ENCODE measurements around the gene CNST.

CNST gene

GRCh38 chr1:246571953-246572352 is 5.7 kb downstream of the CNST start:
- Histone ChIP-seq H3K27ac (ENCODE audit: low read depth, low read length) (peak overlapping the region; percentile 71; the same call in 1 of the 2 replicates), H2AFZ (ENCODE audit: low read depth, low read length, severe bottlenecking) (no peak overlapping the region), H3K4me2 (ENCODE audit: low read depth, low read length, poor library complexity, severe bottlenecking) (peak overlapping the region; percentile 76), H3K9me3 (ENCODE audit: insufficient read depth, low read length) (no peaks in the 10 kb centered on the region), H3F3A (ENCODE audit: insufficient read depth) (peaks cover 24% of the 10 kb centered on the region), H3K27me3 (ENCODE audit: low read length) (no peaks in the 10 kb centered on the region), H3K9me2 (replicated peaks; ENCODE audit: insufficient read depth, low read length) (no peaks in the 10 kb centered on the region), H3K79me2 (ENCODE audit: insufficient read depth, low read length) (peaks cover 96% of the 10 kb centered on the region), H3K9ac (ENCODE audit: low read length) (no peak overlapping the region), H3K4me3 (ENCODE audit: insufficient read depth, low read length, poor library complexity, severe bottlenecking) (no peak overlapping the region), H4K20me1 (ENCODE audit: low read depth, low read length) (0 out of 2 replicates have a peak, but pooled peaks cover 3% of the 10 kb centered on the region), H3K36me3 (ENCODE audit: low read length) (0 out of 2 replicates have a peak, but pooled peaks cover 3% of the 10 kb centered on the region)
- TF ChIP-seq EZH2phosphoT487 (conservative IDR thresholded peaks at IDR 0.05; ENCODE audit: low read length), result no peak

- TF ChIP-seq CTCF (IDR thresholded peaks at IDR 0.05; ENCODE audit: insufficient read depth, low read length, poor library complexity, severe bottlenecking) (no peak), EZH2phosphoT487 (conservative IDR thresholded peaks at IDR 0.05; ENCODE audit: low read length) (no peak)
- Histone ChIP-seq H3K27me3 (ENCODE audit: low read length) (no peaks in the 10 kb centered on the region), H3K4me2 (ENCODE audit: low read depth, low read length, poor library complexity, severe bottlenecking) (no peak overlapping the region), H3K9me2 (replicated peaks; ENCODE audit: insufficient read depth, low read length) (no peaks in the 10 kb centered on the region), H3K9ac (ENCODE audit: low read length) (no peak overlapping the region), H3K79me2 (ENCODE audit: insufficient read depth, low read length) (peaks cover 96% of the 10 kb centered on the region), H4K20me1 (ENCODE audit: low read depth, low read length) (0 out of 2 replicates have a peak, but pooled peaks cover 5% of the 10 kb centered on the region), H3F3A (ENCODE audit: insufficient read depth) (peaks cover 24% of the 10 kb centered on the region), H3K4me3 (ENCODE audit: insufficient read depth, low read length, poor library complexity, severe bottlenecking) (no peak overlapping the region), H3K36me3 (ENCODE audit: low read length) (0 out of 2 replicates have a peak, but pooled peaks cover 3% of the 10 kb centered on the region), H3K9me3 (ENCODE audit: insufficient read depth, low read length) (no peaks in the 10 kb centered on the region), H2AFZ (ENCODE audit: low read depth, low read length, severe bottlenecking) (no peak overlapping the region), H3K27ac (ENCODE audit: low read depth, low read length) (no peak overlapping the region)
Observed at GRCh38 chr1:246572785-246573184, 6.5 kb downstream of the CNST start.

- Histone ChIP-seq H3K79me2 (ENCODE audit: insufficient read depth, low read length) (peaks cover 95% of the 10 kb centered on the region), H3F3A (ENCODE audit: insufficient read depth) (peaks cover 24% of the 10 kb centered on the region), H3K36me3 (ENCODE audit: low read length) (0 out of 2 replicates have a peak, but pooled peaks cover 3% of the 10 kb centered on the region), H3K27me3 (ENCODE audit: low read length) (no peaks in the 10 kb centered on the region), H4K20me1 (ENCODE audit: low read depth, low read length) (0 out of 2 replicates have a peak, but pooled peaks cover 5% of the 10 kb centered on the region), H3K4me3 (ENCODE audit: insufficient read depth, low read length, poor library complexity, severe bottlenecking) (no peak overlapping the region), H3K9me3 (ENCODE audit: insufficient read depth, low read length) (no peaks in the 10 kb centered on the region), H3K4me2 (ENCODE audit: low read depth, low read length, poor library complexity, severe bottlenecking) (no peak overlapping the region), H3K9ac (ENCODE audit: low read length) (no peak overlapping the region), H3K27ac (ENCODE audit: low read depth, low read length) (no peak overlapping the region), H3K9me2 (replicated peaks; ENCODE audit: insufficient read depth, low read length) (no peaks in the 10 kb centered on the region), H2AFZ (ENCODE audit: low read depth, low read length, severe bottlenecking) (no peak overlapping the region)
- TF ChIP-seq CTCF (IDR thresholded peaks at IDR 0.05; ENCODE audit: insufficient read depth, low read length, poor library complexity, severe bottlenecking), result no peak
- TF ChIP-seq EZH2phosphoT487 (conservative IDR thresholded peaks at IDR 0.05; ENCODE audit: low read length), result no peak
Observed at GRCh38 chr1:246573491-246573890, 7.2 kb downstream of the CNST start.

GRCh38 chr1:246576709-246577032 is 10.4 kb downstream of the CNST start:
- Histone ChIP-seq H4K20me1 (ENCODE audit: low read depth, low read length) (peaks cover 8% of the 10 kb centered on the region; the same call in 1 of the 2 replicates), H3K79me2 (ENCODE audit: insufficient read depth, low read length) (peaks cover 95% of the 10 kb centered on the region), H3K9me2 (replicated peaks; ENCODE audit: insufficient read depth, low read length) (no peaks in the 10 kb centered on the region), H2AFZ (ENCODE audit: low read depth, low read length, severe bottlenecking) (no peak overlapping the region), H3K4me2 (ENCODE audit: low read depth, low read length, poor library complexity, severe bottlenecking) (no peak overlapping the region), H3K27me3 (ENCODE audit: low read length) (no peaks in the 10 kb centered on the region), H3K36me3 (ENCODE audit: low read length) (0 out of 2 replicates have a peak, but pooled peaks cover 2% of the 10 kb centered on the region), H3K9me3 (ENCODE audit: insufficient read depth, low read length) (no peaks in the 10 kb centered on the region), H3K9ac (ENCODE audit: low read length) (no peak overlapping the region), H3K27ac (ENCODE audit: low read depth, low read length) (no peak overlapping the region), H3F3A (ENCODE audit: insufficient read depth) (peaks cover 21% of the 10 kb centered on the region), H3K4me3 (ENCODE audit: insufficient read depth, low read length, poor library complexity, severe bottlenecking) (no peak overlapping the region)
- TF ChIP-seq CTCF (IDR thresholded peaks at IDR 0.05; ENCODE audit: insufficient read depth, low read length, poor library complexity, severe bottlenecking), result no peak

Data from SU-DHL-6 (cell line).